Endothelial cell of umbilical vein (primary cell): ENCODE results near the gene TPGS2.

Experiments
- CTCF ChIP-seq, 2 donors: IDR thresholded peaks; 1 replicate in 1 of 2; 2 replicates in 1 of 2; pipeline ENCODE4 v1.5.1; 2011; ENCODE audit warnings: low read length in 2 of 2, mild to moderate bottlenecking in 2 of 2, moderate library complexity in 2 of 2, control low read depth in 1 of 2, inconsistent platforms in 1 of 2, low read depth in 1 of 2; ENCODE audit not compliant: insufficient read depth in 1 of 2; ENCODE audit errors: extremely low read depth in 1 of 2
- EZH2 ChIP-seq: IDR thresholded peaks from 2 replicates; pipeline ENCODE4 v1.6.1; 2012; ENCODE audit warnings: borderline replicate concordance, low read depth, mild to moderate bottlenecking, moderate library complexity, low read length, inconsistent platforms; ENCODE audit not compliant: severe bottlenecking
- FOS ChIP-seq: IDR thresholded peaks from 2 replicates; pipeline ENCODE4 v1.6.1; 2011; ENCODE audit warnings: mild to moderate bottlenecking, low read length, moderate library complexity, borderline replicate concordance; ENCODE audit not compliant: insufficient read depth
- GATA2 ChIP-seq: IDR thresholded peaks from 2 replicates; pipeline ENCODE4 v1.7.0; 2011; ENCODE audit warnings: low read depth, mild to moderate bottlenecking, moderate library complexity, mixed read lengths, low read length; ENCODE audit not compliant: insufficient read length, insufficient read depth
- MAX ChIP-seq: IDR thresholded peaks from 2 replicates; pipeline ENCODE4 v1.6.1; 2011; ENCODE audit not compliant: insufficient read depth, insufficient read length
- POLR2A ChIP-seq: IDR thresholded peaks from 2 replicates; pipeline ENCODE4 v1.6.1; 2012; ENCODE audit warnings: low read depth, mild to moderate bottlenecking, control low read depth, low read length
- POLR2AphosphoS5 ChIP-seq: IDR thresholded peaks from 2 replicates; pipeline ENCODE4 v1.6.1; 2012; ENCODE audit warnings: low read depth, mild to moderate bottlenecking, control low read depth, low read length, moderate library complexity; ENCODE audit not compliant: insufficient read depth

GRCh38 chr18:36826556-36826955, 2.2 kb downstream of the TPGS2 start:
- TF ChIP-seq GATA2 (no peak), CTCF (IDR thresholded peaks at IDR 0.05; ENCODE audit: extremely low read depth in 1 of 2, insufficient read depth in 1 of 2, low read depth in 1 of 2, low read length in 2 of 2) (no peak), POLR2A (no peak), EZH2 (no peak), POLR2AphosphoS5 (no peak), FOS (no peak), MAX (no peak)
